ENCODE measurements around the gene GRIN1. TPM values are rescaled to one million over a fixed set of nuclear protein-coding genes. Genes with fewer than 3 reads are reported as not detected.

The GRIN1 gene
- total and polyA plus RNA-seq, 2 of the 13 experiments (the other 11 are each of a cell fraction or from before 2014, with no cell fraction given): 0.13 TPM; not detected in 1

DNA sequence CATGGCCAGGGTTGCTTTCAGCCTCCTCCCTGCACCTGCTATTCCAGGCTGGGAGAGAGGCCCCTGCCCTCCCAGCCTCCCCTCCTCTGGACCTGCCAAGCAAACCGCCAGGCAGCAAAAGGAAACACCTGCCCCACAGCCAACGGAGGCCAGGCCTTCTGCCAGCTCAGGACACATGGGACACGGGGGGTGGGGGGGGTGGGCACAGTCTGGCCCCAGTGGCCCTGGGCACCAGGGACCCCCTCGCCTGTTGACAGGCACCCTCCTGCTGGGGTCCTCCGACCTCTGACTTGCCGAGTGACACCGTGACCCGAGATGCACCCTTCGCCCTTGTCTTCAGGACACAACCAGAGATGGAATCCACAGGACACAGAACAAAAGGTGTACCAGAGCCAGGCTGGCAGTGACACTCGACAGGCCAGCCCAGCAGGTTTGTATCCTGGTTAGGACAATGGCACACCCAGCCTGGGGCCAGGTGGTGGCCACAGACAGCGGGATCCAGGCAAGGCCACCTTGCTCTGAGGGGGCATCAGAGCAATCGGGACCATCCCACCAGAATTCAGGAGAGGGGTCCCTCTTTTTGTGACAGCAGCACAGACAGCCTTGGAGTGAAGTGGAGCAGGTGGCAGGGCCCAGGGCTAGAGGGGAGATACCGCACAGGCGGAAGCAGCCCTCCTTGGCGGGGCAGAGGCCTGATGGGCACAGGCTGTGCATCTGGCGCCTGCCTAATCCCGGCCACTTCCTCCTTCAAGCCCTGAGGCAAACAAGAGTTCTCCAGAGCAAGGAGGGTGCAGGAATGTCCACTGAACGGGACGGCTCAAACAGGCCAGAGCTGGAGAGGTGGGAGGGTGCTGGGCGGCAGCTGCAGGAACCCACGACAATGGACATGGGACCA, 34.2 kb downstream of the GRIN1 start (continued):
- TF ChIP-seq, protein P1, sequence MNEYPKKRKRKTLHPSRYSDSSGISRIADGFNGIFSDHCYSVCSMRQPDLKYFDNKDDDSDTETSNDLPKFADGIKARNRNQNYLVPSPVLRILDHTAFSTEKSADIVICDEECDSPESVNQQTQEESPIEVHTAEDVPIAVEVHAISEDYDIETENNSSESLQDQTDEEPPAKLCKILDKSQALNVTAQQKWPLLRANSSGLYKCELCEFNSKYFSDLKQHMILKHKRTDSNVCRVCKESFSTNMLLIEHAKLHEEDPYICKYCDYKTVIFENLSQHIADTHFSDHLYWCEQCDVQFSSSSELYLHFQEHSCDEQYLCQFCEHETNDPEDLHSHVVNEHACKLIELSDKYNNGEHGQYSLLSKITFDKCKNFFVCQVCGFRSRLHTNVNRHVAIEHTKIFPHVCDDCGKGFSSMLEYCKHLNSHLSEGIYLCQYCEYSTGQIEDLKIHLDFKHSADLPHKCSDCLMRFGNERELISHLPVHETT (CRISPR knock-in tag; conservative IDR thresholded peaks at IDR 0.05): no peak
- TF ChIP-seq, protein P2, sequence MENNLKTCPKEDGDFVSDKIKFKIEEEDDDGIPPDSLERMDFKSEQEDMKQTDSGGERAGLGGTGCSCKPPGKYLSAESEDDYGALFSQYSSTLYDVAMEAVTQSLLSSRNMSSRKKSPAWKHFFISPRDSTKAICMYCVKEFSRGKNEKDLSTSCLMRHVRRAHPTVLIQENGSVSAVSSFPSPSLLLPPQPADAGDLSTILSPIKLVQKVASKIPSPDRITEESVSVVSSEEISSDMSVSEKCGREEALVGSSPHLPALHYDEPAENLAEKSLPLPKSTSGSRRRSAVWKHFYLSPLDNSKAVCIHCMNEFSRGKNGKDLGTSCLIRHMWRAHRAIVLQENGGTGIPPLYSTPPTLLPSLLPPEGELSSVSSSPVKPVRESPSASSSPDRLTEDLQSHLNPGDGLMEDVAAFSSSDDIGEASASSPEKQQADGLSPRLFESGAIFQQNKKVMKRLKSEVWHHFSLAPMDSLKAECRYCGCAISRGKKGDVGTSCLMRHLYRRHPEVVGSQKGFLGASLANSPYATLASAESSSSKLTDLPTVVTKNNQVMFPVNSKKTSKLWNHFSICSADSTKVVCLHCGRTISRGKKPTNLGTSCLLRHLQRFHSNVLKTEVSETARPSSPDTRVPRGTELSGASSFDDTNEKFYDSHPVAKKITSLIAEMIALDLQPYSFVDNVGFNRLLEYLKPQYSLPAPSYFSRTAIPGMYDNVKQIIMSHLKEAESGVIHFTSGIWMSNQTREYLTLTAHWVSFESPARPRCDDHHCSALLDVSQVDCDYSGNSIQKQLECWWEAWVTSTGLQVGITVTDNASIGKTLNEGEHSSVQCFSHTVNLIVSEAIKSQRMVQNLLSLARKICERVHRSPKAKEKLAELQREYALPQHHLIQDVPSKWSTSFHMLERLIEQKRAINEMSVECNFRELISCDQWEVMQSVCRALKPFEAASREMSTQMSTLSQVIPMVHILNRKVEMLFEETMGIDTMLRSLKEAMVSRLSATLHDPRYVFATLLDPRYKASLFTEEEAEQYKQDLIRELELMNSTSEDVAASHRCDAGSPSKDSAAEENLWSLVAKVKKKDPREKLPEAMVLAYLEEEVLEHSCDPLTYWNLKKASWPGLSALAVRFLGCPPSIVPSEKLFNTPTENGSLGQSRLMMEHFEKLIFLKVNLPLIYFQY (CRISPR knock-in tag; IDR thresholded peaks at IDR 0.05; ENCODE audit: borderline replicate concordance): no peak
- TF ChIP-seq, protein P3, sequence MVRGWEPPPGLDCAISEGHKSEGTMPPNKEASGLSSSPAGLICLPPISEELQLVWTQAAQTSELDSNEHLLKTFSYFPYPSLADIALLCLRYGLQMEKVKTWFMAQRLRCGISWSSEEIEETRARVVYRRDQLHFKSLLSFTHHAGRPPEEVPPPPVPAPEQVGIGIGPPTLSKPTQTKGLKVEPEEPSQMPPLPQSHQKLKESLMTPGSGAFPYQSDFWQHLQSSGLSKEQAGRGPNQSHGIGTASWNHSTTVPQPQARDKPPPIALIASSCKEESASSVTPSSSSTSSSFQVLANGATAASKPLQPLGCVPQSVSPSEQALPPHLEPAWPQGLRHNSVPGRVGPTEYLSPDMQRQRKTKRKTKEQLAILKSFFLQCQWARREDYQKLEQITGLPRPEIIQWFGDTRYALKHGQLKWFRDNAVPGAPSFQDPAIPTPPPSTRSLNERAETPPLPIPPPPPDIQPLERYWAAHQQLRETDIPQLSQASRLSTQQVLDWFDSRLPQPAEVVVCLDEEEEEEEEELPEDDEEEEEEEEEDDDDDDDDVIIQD (CRISPR knock-in tag; IDR thresholded peaks at IDR 0.05; ENCODE audit: low read depth): no peak
- no peak for TF ChIP-seq AHR (CRISPR knock-in tag; IDR thresholded peaks at IDR 0.05)

Measured in HepG2 (cell line).